ENCODE measurements around the gene XPO4.
A peak's percentile ranks its signal among the peaks of the same experiment; 100 is the strongest.

The XPO4 gene

DNA sequence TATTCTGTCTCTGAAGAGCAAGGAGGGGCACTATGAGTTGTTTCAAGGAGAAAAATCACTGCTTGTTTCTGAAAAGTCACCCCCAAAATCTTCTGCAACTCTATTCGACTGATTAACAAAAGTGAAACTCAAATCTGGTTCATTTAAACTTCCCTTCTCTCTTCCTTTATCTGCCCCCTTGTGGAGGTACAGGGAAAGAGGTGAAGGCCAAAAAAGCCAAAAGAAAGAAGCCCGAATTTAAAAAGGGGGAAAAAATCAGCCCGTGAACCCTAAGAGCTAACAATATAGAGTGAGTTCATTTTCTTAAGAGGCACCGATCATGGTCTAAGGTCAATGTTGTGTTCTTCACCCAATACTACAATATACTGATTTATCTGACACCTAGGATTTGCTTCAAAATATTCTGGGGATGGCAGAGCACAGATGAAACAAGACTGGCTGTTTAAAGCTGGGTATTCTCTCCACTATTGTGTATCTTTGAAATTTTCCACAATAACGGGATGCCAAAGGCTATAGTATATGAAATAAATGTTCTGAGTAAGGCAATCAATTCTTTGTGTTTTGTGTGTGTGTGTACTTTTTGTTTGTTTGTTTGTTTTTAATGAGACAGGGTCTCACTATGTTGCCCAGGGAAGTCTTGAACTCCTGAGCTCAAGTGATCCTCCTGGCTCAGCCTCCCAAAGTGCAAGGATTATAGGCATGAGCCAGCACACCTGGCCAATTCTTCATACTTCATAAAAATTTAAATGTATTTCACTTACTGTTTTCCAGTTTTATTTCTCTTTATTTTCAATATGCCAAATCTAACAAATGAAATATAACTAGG lies 73.8 kb downstream of the XPO4 start:
- DNase-seq (ENCODE audit: low read depth) = no peak

DNA sequence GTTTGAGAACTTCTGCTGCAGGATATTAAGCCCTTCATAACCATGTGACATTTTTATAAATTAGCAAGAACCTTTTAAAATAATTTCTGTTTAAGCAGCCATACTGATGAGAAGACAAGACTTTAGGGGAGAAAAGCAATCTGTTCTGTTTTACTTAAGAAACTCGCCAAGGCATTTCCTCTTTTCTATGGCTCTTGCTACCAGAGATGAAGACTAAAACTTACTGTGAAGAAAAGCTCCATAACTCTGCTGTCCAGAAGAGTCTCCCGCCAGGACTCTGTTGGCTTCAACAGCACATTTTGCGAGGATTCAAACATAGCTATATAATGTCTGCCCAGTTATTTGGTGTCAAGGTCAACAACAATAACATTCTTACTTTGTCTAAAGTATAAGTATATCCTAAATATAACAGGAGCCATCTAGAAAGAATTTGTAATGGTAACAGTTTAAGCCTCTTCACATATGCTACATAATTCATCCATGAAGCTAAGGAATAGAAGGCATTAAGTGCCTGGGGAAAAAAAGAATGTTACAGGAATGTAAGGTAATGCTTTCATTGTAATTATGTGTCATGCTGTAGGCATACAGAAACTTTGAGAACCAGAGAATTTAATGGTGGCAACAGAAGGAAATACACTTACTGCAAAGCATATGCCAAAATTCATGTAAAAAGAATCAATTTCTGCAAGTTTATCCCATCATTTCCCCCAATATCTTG lies 75.5 kb downstream of the XPO4 start:
- DNase-seq (ENCODE audit: low read depth) = no peak

DNA sequence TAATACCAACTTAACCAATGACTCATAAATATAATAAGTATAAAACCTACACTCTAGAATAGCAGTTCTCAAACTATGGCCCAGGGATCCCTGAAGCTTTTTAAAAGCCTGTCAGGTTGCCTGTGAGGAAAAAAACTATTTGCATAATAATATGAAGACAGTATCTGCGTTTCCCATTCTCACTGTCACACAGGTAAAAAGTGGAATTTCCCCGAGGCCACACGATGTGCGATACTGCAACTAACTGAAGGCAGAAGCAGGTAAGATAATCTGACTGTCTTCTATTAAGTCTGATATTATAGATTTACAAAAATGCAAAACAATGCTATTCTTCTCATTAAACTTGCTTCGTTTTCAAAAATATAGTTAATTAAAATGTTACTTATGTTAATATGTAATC lies 76.2 kb downstream of the XPO4 start:
- DNase-seq (ENCODE audit: low read depth) = no peak

DNA sequence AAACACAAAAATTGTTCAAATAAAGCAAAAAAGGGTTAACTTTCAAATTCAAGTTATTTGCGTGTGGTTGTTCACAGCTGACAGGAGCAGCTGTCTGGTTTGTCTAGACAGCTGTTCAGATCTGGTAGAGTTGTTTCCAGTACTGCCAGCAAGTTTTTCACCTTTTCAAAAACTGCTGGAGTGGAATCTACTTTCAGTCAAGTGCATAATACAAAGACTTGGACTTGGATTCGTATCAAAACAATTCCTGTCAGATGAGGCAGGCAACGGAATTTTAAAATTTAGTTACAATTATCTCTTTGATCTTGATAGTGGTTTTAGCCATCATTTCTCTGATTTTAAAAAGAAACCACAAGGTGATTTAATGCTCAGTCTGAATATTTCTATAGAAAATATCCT lies 77.1 kb downstream of the XPO4 start:
- no peak for DNase-seq (ENCODE audit: low read depth)

DNA sequence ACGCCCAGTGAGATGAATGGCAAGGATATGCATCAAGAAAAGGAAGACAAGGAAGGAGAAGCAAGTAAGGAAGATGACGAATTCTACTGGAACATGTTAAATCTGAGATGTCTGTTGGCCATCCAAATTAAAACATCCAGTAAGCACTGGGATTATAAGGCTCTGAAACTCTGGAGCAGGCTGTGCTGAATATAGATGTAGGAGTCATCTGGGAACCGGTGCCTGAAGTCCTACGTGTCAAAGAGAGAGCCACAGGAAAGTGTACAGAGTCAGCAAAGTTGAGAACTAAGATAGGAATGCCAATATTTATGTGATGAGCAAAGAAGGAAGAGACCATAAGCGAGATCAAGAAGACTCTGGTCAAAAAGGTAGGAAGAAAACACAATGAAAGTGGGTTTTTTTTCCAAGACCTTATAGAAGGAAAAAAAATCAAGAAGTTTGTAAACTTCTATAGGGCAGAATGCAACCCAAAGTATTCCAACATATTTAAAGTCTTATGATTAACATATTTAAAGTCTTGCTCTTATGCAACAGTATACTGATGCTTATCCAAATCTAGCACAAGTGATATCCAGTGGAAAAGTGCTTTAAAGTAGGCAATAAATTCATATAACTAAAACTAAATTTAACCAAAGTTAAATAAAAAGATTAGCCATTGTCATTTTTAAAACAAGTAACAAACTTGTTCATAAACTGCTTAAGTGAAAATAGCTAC lies 77.6 kb downstream of the XPO4 start:
- DNase-seq (ENCODE audit: low read depth) = no peak

DNA sequence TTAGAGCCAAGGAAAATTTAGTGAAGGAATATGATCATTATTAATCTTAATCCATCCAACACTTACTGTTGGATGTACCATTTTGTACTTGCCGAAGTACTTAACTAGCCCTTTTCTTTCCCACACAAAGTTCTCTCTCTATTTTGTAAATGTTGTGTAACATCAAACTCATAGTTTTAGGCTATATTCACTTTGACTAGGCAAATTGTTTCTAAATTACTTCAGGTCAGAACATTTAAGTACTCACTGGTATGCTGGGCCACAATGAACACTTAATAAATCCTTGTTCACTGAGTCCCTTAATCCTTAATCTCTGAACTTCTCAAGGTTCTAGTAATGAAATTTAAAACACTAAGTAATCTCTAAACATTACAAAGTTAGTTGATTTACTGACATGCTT lies 79.5 kb downstream of the XPO4 start:
- no peak for DNase-seq (ENCODE audit: low read depth)

DNA sequence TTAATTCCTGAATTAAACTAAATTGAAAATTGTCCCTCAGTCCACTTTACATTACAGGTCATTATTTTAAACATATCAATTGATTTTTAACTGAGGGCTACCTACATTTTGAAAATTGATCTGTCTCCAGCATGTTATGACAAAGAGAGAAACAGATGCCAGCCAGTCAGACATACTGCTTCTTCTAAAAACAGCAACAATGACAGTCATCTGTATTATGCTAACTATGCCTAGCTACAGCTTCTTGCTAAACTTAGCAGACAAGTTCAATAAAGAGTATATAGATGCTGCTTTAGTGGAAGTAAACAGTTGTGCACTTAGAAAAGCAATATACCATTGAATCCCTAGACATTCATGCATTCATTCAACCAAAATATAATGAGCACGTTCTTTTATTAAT lies 80.1 kb downstream of the XPO4 start:
- DNase-seq (ENCODE audit: low read depth) = no peak

DNA sequence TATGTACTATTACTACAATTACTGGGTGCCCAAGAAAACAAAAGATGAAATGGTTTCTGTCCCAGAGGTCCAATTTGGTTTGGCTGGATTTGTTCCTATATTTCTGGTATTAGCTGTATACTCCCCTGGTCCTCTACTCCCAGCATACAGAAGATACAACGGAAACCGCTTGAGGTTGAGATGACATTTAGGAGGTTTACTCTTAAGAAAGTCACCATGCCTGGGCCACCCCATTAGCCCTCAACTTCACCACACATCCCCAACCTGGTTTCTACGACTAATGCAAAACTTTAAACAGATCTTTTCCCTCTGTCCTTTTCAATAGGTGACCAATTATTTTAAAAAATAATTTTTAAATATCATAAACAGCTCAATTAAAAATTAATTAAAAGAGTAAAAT lies 82.8 kb downstream of the XPO4 start:
- DNase-seq (ENCODE audit: low read depth) = no peak

DNA sequence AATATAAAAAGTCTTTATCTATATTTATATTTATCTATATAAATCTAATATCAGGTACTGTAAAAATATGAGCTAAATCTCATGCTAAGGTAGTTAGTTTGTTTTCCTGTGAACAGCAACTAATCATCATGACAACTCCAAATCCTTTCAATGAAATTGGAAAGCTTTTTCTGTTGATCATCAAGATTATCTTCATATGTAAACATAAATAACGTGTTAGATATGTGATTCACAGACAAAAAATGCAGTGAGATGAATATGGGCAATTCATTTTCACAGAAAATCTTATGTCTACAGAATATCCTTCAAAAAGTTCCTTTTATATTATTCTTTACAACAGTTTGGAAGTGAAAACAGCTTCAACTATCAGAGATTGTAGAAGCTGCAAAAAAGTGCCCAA lies 87.1 kb downstream of the XPO4 start:
- no peak for DNase-seq (ENCODE audit: low read depth)

DNA sequence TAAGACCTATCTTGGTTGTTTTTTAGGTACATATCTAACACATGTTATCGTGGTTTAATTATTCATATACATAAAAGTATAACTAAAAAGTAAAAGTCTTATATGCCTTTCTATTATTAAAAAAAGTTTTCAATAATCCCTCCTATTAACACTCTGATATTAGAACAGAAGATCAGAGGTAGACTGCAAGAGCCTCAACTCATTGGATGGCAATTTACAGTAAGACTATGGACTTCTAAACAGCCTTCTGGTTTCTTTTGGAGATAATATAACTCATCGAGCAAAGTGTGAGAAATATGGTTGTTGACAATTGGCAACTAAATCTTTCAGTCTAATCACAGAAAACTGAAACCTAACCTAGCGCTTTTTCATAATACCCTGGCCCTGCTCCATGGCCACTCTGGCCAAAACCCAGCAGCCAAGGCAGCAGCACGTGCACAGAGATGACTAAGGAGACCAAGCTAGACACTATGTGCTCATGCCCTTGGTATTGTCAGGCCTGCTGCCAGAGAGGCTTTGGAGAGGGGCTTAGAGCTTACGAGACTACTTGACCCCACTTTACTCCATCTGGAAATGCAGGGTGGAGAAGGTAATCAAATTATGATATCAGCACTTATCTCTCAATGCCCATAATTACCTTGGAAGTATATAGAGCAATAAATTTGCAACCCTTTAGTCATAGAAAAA lies 88.2 kb downstream of the XPO4 start:
- DNase-seq (ENCODE audit: low read depth) = peak; percentile 72

DNA sequence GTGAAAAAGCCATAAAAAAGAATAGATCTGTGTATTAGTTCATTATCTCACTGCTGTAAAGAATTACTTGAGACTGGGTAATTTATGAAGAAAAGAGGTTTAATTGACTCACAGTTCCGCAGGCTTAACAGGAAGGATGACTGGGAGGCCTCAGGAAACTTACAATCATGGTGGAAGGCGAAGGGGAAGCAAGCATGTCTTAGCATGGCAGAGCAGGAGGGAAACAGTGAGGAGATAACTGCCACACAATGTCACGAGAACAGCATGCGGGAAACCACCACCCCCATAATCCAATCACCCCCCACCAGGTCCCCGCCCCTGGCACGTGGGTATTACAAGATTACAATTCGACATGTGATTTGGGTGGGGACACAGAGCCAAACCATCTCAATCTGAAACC lies 89.7 kb downstream of the XPO4 start:
- DNase-seq (ENCODE audit: low read depth) = no peak

DNA sequence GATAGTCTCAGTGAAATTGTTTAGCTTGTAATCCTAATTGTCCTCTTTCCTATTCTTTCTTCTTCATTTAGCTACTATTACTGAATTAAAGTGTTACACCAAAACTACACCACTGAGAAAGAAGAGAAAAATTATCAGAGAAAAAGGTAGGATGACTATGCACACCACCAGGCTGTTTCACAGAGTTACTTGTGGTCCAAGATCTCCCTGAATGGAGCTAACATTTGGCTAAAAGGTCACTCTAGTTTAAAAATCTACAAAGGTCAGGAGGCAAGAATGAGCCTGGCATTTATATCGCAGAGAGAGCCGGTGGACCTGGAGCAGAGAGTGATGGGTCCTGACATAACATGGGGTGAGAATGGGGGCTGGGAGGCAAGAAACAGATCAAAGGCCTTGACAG lies 91.7 kb downstream of the XPO4 start:
- DNase-seq (ENCODE audit: low read depth) = no peak

DNA sequence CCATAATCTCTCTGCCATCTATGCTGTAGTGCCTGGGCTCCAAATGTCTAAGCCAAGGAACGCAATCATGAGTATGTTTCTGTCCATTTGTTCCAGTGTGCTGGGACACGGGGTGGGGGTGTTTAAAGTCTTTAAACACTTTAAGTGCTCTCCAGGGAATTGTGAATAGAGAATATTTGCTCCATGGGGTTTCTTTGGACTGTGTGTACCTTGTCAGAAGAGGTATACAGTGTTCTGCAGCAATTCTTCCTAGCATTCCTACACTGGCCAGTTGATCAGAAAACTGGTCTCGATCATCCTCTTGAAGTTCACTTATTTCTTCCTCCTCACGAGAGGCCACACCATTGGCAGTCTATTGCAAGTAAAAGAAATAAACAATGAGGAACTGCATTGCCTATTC lies 93.7 kb downstream of the XPO4 start:
- no peak for DNase-seq (ENCODE audit: low read depth)

DNA sequence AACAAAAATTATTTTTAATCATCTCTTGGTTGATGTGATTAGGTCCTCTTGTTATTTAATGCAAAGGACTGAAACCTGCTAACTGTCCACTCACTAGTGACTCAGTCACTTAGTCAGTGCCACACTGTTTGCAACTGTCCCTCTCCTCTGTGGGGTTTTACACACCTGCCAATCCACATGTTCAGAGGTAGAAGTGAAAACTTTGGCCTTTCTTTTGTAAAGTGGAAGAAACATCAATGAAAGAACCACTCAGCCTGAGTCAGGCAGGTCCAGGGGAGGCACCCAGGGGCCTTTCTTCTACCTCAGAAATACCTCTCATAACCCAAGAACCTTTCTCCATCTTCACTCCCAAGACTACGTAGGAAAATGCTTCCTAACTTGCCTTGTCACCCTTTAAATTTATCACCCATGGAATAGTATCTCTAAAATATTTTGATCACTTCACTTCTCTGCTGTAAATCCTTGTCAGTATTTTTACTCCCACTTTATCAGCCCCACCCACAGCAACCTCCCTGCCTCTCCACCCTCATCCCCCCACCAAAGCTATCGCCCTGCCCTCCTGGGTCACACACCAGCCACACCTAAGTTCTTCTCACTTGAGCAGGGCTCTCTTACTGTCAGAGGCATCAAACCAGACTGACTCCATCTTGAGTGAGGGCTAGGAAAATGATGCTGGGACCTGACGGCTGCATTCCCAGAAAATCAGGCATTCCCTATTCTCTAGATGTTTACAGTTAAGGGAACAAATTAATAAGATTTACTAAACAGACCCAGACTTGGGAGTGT lies 99.2 kb downstream of the XPO4 start:
- DNase-seq (ENCODE audit: low read depth) = no peak

DNA sequence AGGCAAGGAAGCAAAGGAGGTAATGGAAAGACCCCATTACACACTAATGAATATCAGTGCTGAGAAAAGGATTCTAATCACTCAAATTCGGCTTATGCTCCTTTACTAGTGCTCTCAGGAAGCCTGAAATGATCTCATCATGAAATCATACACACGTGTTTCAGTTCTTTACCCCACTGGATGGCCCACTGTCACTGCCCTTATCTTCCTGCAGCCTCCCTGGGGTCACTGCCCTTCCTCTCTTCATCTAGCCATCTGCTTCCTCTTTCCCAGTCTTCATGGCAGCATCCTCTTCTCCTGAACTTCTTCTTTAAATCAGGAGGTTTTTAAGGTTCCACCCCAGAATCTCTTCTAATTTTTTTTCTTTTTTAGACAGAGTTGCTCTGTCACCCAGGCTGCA lies 100.8 kb downstream of the XPO4 start:
- no peak for DNase-seq (ENCODE audit: low read depth)

DNA sequence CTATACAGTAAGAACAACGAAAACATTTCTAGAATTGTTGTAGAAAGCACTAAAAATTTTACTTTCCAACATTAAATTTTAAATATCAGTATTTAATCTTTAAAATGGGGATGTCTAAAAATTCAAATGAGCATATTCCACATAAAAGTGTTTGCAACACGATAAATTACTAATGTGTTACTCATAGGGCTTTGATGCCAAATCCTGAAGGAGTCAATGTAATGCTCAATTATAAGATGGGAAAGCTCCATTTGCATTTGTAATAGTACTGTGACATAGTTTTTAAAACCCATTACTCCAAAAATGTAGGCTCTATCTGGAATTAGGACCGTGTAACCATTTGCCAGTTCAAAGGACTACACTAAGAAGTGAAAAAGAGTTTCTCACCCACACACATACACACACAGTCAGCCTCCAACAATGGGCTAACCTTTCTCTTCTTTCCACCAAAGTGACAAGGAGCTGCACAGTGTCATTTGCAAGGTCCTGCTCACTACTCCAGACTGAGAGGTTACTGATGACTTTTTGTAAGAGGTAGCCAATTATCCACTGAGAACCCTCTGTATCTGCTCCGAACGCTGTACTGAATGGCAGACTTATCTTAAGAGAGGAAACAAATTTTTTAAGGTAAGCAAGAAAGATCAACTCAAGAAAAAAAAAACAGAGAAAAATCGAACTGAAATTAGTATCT lies 102.7 kb downstream of the XPO4 start:
- no peak for DNase-seq (ENCODE audit: low read depth)

DNA sequence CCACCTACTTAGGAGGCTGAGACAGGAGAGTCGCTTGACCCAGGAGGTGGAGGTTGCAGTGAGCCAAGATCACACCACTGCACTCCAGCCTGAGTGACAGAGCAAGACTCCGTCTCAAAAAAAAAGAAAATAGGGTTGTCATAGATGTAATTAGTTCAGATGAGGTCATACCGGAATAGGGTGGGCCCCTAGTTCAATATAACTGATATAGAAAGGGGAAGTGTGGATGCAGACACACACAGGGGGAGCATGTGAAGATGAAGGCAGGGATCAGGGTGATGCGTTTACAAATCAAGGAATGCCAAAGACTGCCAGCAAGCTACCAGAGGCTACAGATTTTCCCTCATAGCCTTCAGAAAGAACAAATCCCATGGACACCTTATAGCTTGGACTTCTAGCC lies 104.5 kb downstream of the XPO4 start:
- no peak for DNase-seq (ENCODE audit: low read depth)

DNA sequence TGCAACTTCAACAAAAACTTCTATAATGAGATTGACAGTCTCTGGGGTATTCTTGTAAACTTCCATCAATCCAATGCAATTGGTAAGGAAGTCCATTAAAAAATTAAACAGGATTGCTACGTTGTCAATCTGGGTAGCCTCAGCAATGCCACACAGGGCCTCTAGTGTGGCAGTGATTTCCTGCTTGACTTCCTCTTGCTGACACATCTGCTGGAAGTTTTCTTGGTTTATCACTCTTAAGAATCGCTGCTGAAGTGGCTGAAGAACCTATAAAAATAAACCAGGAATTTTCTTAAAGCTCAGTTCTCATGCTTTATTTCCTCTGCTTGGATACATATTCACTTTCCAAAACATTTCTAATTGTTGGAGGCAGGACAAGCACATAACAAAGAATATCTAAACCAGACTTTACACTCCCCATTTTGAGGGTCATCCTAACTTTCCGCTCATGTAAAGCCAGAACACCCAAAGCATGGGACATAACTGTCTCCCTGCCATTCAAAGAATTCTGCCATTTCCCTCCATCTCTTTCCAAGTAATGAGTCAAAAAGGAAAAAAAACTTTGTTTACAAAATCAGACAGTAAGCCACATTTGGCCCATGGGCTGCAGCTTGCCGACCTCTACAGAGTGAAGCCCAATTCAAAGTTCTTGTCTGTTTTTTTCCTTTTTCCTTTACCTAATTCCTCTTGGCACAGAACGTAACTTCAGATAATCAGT lies 105.6 kb downstream of the XPO4 start:
- DNase-seq (ENCODE audit: low read depth) = no peak

DNA sequence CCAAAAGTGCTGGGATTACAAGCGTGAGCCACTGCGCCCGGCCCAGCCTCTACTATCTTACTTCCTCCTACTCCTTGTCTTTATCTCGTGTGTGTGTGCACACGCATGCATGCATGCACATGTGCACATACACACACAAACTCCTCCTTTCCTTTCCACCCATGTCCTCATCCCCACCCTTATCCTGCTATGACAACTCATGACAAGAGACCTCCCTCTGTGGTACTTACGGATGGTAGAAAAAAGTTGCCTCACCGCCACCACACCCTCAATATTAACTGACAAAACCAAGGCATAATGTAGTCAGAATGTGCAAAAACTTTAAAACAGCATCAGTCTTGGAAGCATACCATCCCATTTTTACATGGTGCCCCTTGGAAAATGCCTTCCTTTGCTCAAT lies 112.9 kb downstream of the XPO4 start:
- no peak for DNase-seq (ENCODE audit: low read depth)

DNA sequence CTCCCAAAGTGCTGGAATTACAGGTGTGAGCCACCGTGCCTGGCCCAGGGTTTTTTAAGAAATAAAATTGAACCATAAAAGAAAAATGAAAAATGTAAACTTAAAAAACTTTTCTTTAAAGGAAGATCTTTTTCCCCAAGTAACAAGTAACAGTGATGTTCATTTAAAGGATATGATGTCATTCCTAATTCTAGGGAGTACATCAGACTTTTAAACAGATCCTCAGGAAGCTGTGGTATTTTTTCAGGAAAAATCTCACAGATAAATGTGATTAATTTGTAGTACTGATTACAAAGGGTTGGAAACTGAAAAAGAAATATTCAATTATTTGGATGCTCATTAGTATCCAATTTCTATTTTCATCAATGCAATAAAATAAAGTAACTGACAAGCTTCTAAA lies 114.2 kb downstream of the XPO4 start:
- DNase-seq (ENCODE audit: low read depth) = no peak
